RWPE2 (cell line): ENCODE data around the gene BRINP3.

ENCODE experiments used
- ATAC-seq: fragments of 200-7000 bp; cut with Tn5 transposase; 3 replicates; pipeline ENCODE4 v1.9.1; 2021; ENCODE audit warnings: low read depth
- DNase-seq: peaks from one replicate; pipeline ENCODE4 v3.0.0-alpha.2; 2020; ENCODE audit warnings: low spot score
- H3K27ac ChIP-seq: fragments of 450-650 bp; 2 replicates; pipeline ENCODE4 v1.5.1; 2017; ENCODE audit warnings: mild to moderate bottlenecking; ENCODE audit not compliant: poor library complexity, severe bottlenecking
- H3K27me3 ChIP-seq: fragments of 250-450 bp; sonication (Bioruptor Pico); 2 replicates; pipeline ENCODE4 v1.5.1; 2021; ENCODE audit warnings: mild to moderate bottlenecking, moderate library complexity; ENCODE audit not compliant: insufficient read depth, poor library complexity, severe bottlenecking
- H3K36me3 ChIP-seq: fragments of 250-450 bp; sonication (Bioruptor Pico); 2 replicates; pipeline ENCODE4 v1.5.1; 2020; ENCODE audit warnings: low read depth, mild to moderate bottlenecking, moderate library complexity
- H3K4me1 ChIP-seq: fragments of 250-450 bp; sonication (Bioruptor Pico); 2 replicates; pipeline ENCODE4 v1.5.1; 2021; ENCODE audit warnings: mild to moderate bottlenecking, moderate library complexity; ENCODE audit not compliant: insufficient read depth, poor library complexity, severe bottlenecking
- H3K4me3 ChIP-seq: fragments of 250-450 bp; sonication (Bioruptor Pico); 2 replicates; pipeline ENCODE4 v1.5.1; 2021; ENCODE audit warnings: mild to moderate bottlenecking, moderate library complexity; ENCODE audit not compliant: severe bottlenecking
- H3K9me3 ChIP-seq: fragments of 250-450 bp; sonication (Bioruptor Pico); 2 replicates; pipeline ENCODE4 v1.5.1; 2021; ENCODE audit warnings: mild to moderate bottlenecking, moderate library complexity; ENCODE audit not compliant: severe bottlenecking
- CTCF ChIP-seq: fragments of 450-650 bp; IDR thresholded peaks from one replicate; pipeline ENCODE4 v1.5.1; 2017; ENCODE audit warnings: mild to moderate bottlenecking, moderate library complexity; ENCODE audit not compliant: poor library complexity, severe bottlenecking

BRINP3 gene

DNA sequence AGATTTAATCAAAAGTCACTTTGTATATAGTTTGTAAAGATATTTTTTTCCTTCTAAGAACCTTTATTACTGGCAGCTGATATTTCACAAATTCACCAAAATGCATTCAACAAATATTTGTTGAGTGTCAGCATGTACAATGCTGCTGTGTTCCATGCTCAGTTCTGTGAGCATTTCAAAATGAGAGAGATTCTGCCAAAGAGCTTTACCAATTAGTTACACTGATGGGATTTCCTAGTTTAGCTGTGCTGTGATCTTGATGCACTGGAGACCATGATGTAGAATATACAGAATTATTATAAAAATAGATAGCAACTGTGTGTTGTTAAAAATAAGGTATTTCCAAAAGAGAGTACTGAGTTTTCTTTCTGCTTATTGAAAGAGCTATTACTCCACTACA, 225.6 kb downstream of the BRINP3 start:
- Histone ChIP-seq H3K27me3 (no peaks in the 10 kb centered on the region), H3K27ac (no peak overlapping the region), H3K4me1 (no peaks in the 10 kb centered on the region), H3K36me3 (no peaks in the 10 kb centered on the region), H3K4me3 (no peak overlapping the region), H3K9me3 (no peaks in the 10 kb centered on the region)
- ATAC-seq (no peak), DNase-seq (no peak)
- no peak for TF ChIP-seq CTCF

DNA sequence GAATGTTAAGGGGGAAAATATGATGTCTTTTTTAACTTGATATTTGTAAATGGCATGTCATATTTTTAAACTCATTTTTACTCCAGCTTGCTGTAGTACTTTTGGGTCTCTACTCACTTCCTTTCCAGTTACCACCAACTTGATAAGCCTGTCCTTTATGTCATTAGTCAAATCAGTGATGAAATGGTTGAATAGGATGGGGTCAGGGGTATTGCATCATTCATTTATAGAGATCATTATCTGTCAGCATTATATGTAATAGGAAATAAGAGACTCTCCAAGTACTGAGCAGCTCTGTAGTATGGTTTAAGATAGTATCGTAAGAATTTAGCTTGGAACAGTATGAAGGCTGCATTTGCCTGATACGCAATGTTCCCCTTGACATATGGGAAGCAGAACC, 227.3 kb downstream of the BRINP3 start:
- Histone ChIP-seq H3K4me1 (no peaks in the 10 kb centered on the region), H3K36me3 (no peaks in the 10 kb centered on the region), H3K4me3 (no peak overlapping the region), H3K27me3 (no peaks in the 10 kb centered on the region), H3K27ac (no peak overlapping the region), H3K9me3 (no peaks in the 10 kb centered on the region)
- ATAC-seq (no peak), DNase-seq (no peak)
- no peak for TF ChIP-seq CTCF

DNA sequence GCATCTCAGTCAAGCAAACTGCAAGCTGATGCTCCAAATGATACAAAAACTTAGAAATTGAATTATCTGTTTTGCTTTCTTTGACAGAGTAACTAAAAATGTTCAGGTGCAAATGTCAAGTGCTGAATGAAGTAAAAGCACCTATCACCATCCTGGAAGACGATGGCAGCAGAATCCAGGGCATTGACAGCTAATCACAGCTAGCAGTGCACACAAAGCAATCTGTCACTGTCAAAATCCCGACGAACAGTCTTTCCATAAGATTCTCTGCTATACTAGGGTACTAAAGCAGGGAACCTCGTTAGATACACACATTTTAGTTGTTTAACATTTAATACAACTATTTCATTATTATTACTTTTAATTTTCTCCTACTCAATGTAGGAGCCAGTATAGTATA, 233.3 kb downstream of the BRINP3 start:
- H3K4me3 ChIP-seq = no peak overlapping the region
- H3K4me1 ChIP-seq = no peaks in the 10 kb centered on the region
- no peaks in the 10 kb centered on the region for H3K36me3 ChIP-seq
- no peaks in the 10 kb centered on the region for H3K9me3 ChIP-seq
- no peaks in the 10 kb centered on the region for H3K27me3 ChIP-seq
- H3K27ac ChIP-seq = no peak overlapping the region
- TF ChIP-seq CTCF = no peak
- ATAC-seq = no peak
- no peak for DNase-seq

GRCh38 chr1:190243056-190243455, 234.6 kb downstream of the BRINP3 start:
- Histone ChIP-seq H3K4me1 (no peaks in the 10 kb centered on the region), H3K27ac (no peak overlapping the region), H3K36me3 (no peaks in the 10 kb centered on the region), H3K9me3 (no peaks in the 10 kb centered on the region), H3K4me3 (no peak overlapping the region), H3K27me3 (no peaks in the 10 kb centered on the region)
- no peak for ATAC-seq
- no peak for DNase-seq
- TF ChIP-seq CTCF = no peak

DNA sequence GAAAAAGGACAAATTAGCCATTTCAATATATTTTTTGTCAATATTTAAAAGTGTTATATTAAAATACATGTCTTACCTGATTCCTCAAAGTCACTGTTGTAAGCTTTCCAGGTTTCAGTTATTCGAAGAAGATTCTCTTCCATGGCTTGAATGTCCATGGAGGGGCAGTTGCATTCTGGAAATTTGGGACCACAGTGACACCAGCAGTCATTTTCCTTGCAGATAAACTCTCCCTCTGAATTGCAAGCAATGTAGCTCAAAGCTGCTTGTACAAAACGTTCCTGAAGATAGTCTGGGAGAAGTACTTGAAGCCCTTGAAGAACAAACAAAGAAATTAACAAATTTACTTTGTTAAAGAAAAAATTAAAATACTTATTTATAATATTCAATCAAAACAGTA, 251.7 kb downstream of the BRINP3 start:
- peaks cover 5% of the 10 kb centered on the region for H3K27me3 ChIP-seq
- no peak overlapping the region for H3K4me3 ChIP-seq
- H3K4me1 ChIP-seq = no peaks in the 10 kb centered on the region
- TF ChIP-seq CTCF = no peak
- no peak overlapping the region for H3K27ac ChIP-seq
- no peak for DNase-seq
- no peaks in the 10 kb centered on the region for H3K9me3 ChIP-seq
- H3K36me3 ChIP-seq = no peaks in the 10 kb centered on the region
- ATAC-seq = no peak
